Ureter (tissue), 1 donor: ENCODE results near the gene SELENOM. TPM values are rescaled to one million over a fixed set of nuclear protein-coding genes. Genes with fewer than 3 reads are reported as not detected.
"Not testable (repeated sequence)": the region's sequence is repeated elsewhere in the genome, so short reads cannot be mapped to it uniquely, and the experiment has no call there.

ENCODE experiments used
- DNase-seq: peaks from one replicate; pipeline ENCODE4 v3.0.0-alpha.2; 2020; ENCODE audit warnings: low spot score
- total RNA-seq: library from RNA; stranded (reverse); gene quantifications from one replicate; pipeline ENCODE4 v1.2.4, GENCODE V29; 2023
- donor health status: DM: yes; HTN: yes; CAD: no.

Gene SELENOM
- total RNA-seq, 1 donor from 2014 or later = 259 TPM

DNA sequence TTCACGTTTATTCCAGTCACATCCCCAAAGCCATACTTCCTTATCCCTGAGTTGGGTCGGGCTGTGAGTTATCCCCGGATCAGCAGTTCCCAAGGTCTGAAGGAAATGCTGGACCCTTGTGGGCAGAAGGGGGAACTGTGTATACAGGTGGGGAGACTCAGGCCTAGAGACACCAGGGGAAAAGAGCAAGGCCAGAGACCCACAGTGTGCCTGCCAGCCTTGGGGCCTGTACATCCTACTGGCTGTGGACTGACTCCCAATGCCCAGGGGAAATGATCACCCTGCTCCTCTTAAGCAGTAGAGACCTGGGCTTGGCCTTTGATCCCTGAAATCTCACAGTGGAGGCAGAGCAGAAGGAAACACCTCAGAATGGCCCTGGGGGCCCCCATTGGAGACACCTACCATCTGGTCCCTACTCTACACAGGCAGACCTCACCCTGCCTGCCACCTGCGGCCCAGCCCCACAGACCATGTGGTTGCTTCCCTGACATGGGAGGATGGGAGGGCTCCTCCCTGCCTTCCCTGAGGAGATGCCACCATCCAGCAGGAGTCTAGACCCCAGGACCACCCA lies 1.3 kb downstream of the SELENOM start:
- DNase-seq = no peak

DNA sequence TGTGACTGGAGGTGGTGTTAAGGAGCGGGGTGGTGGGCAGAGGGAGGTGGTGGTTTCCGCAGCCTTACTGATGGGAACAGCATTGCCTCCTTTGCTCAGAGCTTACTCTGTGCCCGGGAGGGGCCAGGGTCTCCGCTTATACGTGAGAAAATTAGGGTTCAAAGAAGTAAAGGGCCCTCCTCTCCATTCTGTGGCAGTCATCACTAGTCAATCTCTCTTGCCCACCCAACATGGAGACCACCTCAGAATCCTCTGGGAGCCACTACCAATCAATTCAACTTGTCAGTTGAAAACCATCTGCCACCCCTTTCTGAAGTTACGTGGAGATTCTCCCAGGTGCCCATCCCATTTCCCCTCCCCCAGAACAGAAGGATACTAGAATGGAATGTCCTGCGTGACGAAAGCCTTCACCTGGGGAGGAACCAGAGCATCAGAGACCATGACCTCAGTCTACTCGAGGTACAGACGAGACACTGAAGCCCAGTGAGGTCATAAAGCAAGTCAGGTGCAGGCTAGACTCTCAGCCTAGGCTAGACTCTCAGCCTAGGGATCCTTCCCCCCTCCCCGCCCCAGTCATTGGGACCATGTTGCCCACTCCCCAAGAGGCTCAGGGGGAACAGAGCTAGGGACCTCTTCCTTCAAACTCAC lies 2.0 kb downstream of the SELENOM start:
- DNase-seq = no peak

DNA sequence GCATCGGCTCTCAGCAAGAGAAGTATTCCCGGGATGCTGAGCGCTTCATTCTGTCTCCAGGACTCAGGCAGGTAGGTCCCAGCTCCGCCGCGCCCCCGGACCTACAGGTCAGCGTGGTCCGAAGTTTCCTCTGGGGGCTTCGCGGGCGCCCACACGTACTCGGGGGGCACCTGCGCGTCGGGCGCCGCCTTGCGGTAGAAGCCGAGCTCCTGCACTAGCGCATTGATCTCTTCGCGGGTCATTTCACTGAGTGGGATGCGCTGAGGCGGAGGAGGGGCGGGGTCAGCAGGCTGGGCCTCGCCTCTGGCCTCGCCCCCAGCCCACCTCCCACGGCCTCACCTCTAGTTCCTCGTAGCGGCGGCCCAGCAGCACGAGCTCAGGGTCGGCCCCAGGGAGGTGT lies 2.5 kb downstream of the SELENOM start:
- no peak for DNase-seq

DNA sequence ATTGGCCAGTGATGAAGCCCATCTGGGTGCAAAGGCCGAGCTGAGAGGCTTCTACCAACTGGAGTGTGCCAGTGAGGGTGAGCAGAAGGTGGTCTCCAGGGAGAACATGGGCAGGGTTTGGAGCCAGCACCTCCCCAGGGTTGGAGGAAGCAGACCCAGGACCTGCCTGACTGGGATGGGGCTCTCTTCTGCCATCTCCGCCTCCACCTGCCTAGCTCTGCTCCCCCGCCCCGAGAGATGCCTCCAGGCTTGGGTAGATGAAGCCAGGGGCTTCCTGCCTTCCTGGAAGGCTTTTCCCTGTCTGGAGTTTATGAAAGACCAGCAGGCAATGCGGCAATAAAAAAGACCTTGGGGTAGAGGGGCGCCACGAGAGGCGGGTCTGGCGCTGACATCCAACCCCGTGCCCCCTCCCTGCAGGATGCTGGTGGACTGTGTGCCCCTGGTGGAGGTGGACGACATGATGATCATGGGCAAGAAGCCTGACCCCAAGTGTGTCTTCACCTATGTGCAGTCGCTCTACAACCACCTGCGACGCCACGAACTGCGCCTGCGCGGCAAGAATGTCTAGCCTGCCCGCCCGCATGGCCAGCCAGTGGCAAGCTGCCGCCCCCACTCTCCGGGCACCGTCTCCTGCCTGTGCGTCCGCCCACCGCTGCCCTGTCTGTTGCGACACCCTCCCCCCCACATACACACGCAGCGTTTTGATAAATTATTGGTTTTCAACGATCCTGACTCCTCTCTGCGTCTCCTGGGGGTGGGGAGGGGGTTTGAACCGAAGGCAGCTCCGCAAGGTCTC lies 3.3 kb downstream of the SELENOM start:
- peak; percentile 74 for DNase-seq

DNA sequence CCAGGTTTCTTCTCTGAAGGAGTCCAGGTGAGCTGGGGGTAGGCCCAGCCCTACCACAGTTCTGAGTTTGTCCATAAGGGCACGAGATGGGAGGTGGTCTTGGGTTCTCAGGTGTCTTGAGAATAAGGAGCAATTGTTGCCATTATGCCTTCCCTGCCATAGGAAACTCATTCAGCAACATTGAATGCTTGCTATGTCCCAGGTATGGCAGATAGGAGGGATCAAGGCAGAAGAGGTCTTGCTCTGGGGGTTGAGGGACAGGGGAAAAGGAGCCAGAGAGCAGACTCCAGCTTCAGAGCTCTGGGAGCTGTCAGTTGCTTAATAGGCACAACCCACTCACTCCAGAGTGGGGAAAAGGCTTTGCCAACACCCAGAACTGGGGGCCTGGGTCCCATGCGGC lies 4.3 kb downstream of the SELENOM start:
- no peak for DNase-seq

DNA sequence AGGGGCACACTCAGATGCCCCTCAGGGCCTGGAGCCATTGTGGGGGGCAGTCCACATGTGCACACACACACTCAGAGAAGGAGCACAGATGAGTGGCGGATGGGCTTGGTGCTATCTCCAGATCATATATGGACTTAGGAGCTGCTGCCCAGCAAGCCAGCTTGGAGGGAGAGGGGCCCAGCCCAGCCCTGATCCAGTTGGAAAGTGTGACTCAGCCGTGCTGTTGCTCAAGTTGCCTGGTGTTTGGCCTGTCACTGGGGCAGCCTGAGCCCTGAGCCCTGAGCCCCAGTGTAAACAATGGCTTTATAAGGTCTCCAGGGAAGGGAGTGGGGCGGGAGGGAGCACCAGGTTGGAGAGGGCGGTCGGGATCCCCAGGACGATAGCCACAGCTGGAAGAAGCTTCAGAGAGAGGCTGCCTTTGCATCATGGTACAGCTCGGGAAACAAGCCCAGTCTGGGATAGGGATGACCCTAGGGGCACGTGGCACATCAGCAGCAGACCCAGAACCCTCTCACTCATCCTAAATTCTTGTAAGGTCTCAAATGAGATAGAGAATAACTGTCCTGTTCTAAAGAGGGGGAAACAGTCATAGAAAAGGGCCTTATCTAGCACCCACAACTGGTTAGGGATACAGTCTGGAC lies 4.8 kb downstream of the SELENOM start:
- DNase-seq = peak; percentile 90

DNA sequence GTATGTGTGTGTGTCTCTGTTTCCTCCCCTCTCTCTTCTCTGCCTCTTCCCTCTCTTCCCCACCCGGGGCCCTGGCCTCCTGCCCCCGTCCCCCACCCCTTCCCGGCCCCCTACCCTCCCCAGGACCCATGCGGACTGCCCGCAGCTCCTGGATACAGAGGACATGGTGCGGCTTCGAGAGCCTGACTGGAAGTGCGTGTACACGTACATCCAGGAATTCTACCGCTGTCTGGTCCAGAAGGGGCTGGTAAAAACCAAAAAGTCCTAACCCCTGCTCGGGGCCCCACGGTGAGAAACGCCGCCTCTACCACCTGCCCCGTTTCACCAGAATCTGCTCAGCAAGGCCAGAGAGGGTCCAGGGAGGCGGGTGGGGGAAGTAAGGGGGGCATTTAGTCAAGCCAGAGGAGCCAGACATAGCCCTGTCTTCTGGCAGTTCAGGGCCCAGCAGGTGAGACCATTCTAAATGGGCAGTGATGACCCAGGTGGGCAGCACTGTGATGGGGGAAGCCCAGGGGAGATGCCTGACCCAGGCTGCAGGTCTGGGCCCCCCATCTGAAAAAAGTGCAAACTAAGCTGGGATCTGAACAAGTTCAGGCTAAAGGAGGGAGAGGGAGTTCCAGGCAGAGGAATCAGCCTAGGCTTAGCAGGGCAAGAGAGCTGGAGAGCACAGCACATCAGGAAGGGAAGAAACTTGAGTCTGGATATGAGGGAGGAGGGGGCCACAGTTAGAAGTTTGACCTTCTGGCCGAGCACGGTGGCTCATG lies 6.4 kb downstream of the SELENOM start:
- no peak for DNase-seq

DNA sequence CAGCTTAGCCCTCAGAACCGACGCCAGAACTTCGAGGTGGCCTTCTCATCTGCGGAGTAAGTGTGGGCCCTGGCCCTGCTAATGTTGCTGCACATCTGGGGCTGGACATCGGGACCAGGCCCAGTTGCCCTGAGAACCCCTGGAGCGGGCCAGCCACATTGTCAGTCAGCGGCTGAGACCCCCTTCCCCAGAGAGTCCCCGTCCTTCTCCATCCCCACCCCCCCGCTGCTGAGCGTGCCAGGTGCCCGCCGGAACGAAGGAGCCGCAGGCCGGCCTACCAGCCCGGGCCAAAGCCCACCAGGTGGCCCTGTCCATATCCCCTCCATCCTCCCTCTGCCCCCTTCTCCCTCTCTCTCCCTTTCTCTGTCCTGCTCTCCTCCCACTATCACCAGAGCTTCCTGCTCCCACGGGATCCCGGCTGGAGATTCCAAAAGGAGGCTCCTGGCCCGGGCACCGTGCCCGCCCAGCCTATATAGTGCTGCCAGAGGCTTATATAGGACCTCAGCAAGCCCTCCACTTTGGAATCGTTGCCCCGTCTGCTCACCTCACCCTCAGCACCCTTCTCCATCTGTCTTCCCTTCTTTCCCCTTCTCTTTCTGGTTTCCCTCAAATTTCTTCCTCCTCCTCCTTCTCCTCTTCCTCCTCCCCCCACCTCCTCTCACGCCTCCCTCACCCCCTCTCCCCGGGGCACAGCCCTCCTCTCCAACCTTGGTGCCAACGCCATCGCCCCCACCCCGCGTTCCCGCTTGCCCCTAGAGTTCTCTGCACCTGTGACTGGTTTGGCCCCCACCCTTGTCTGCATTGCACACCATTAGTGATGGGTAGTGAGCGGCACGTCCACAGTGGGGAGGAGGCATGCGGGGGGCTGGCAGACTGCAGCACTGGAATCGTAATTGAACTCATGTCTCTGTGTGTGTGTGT lies 7.3 kb downstream of the SELENOM start:
- no peak for DNase-seq

DNA sequence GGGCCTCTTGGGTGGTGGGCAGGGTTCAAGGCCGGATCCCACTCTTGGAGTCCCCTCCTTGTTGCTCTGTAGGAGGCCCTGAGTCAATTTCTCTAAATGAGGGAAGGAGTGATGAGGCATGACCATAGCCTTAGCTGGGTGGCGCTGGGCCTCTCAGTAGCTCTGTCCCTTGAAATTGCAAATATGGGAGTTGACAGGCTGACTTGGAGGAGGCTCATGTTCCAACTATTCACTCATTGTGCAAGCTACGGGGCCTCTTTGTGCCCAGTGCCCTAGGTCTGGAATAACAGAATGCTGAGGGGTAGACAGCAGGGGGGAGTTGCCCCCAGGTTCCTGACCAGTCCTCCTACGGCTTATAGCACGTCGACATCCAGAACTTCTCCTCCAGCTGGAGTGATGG lies 8.0 kb downstream of the SELENOM start:
- DNase-seq = no peak

DNA sequence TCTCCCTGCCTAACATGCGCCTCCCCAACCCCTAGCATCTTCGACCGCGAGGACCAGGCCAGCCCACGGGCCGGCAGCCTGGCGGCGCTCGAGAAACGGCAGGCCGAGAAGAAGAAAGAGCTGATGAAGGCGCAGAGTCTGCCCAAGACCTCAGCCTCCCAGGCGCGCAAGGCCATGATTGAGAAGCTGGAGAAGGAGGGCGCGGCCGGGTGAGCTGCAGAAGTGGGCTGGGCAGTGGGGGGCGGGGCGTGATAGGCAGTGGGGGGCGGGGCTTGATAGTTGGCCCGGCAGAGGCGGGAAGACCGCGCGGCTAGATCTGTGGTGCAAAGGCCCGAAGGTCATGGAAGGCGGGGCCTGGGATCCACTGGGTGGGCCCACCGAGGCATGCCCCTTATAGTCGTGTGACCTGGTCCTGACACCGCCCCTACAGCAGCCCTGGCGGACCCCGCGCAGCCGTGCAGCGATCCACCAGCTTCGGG lies 8.7 kb downstream of the SELENOM start:
- peak; percentile 53 for DNase-seq

DNA sequence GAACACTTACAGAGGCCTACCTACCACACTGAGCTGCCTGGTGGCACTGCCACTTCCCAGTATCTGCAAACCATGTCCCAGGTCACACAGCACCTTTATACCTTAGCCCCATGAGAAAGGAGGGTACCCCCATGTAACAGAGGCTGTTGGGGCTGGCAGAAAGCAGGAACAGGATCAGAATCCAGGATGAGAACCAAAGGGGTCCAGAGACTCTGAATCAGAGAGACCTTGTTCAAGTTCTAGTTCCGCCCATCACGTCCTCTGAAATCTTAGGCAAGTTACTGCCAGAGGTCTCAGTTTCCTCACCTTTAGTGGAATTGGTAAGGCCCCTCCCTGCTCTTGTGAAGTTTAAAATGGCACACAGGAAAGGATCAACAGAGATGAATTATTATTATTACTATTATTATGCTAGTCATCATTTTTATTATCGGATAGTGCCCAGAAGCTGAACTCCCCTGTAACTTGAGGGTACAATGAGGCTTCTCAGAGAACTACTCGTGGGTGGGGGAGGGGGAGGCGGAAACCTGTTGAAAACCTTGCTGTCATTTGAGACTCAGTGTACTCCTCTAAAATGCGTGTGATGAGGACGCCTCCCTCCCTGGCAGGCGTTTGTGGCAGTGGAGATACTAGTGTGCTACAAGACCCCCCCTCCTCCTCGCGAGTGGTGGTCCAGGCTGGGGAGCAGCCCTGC lies 9.3 kb downstream of the SELENOM start:
- DNase-seq = no peak

DNA sequence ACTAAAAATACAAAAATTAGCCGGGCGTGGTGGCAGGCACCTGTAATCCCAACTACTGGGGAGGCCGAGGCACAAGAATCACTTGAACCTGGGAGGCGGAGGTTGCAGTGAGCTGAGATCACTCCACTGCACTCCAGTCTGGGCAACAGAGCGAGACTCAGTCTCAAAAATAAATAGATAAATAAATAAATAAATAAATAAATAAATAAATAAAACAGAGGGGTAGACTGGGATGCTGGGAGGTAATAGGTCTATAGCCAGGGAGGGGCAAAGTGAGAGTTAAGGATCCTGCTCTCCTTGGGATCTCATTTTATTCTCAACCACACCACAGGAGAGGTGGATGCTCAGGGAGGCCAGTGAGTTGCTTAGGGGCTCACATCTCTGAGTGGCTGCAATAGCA lies 9.8 kb downstream of the SELENOM start:
- not testable (repeated sequence) for DNase-seq

DNA sequence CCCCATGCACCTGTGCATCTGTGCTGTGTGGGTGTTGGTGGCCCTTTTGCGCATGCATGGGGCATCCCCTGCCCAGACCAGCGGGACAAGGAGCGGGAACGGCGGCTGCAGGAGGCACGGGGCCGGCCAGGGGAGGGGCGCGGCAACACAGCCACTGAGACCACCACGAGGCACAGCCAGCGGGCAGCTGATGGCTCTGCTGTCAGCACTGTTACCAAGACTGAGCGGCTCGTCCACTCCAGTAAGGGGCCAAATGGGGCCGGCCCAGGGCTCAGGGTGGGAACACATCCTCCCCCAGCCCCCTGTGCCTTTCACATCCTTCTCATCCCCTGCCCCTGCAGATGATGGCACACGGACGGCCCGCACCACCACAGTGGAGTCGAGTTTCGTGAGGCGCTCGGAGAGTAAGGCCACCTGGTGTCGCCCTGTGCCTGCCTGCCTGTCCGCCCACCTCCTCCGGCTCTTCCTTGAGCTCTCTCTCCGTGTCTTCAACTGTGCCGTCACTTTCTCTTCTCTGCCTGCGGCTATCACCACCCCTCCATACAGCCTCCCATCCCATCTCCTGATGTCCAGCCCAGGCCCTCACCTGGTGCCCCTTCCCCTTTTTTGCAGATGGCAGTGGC lies 10.6 kb downstream of the SELENOM start:
- DNase-seq = peak; percentile 43

DNA sequence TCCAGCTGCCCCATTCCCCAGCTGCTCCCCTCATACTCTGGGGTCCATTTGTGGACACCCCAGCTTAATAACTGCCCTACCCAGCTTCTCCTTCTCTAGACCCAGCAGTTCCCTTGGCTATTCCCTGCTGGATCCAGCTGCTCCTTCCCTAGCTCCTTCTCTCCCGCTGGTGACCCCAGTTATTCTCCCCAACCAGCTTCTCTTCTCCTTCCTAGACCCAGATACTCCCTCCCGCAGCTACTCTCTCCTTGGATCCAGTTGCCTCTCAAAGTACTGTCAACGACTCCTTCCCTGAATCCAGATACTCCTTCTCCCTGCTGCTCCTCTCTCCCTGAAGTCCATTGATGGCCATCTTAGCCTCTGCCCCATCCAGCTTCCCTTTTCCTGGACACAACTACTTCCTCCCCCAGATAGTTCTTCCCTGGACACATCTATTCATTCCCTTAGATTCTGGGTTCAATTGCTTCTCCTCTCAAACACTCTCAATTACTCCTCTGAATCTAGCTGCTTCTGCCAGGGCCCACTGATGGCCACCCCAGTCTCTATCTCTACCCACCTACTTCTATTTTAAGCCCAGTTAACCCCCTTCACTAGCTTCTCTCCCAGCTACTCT lies 11.6 kb downstream of the SELENOM start:
- DNase-seq = no peak

DNA sequence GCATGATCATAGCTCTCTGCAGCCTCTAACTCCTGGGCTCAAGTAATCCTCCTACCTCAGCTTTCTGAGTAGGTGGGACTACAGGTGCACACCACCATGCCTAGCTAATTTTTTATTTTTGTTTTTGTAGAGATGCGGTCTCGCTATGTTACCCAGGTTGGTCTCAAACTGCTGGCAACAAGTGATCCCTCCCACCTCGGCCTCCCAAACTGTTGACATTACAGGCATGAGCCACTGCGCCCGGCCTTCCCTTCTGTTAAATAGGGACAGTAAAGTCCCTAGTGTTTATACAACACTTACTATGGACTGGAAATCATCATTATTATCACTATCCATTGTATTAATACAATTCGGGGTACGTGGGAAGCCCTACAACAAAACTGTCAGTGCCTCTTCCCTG lies 12.6 kb downstream of the SELENOM start:
- DNase-seq = no peak

DNA sequence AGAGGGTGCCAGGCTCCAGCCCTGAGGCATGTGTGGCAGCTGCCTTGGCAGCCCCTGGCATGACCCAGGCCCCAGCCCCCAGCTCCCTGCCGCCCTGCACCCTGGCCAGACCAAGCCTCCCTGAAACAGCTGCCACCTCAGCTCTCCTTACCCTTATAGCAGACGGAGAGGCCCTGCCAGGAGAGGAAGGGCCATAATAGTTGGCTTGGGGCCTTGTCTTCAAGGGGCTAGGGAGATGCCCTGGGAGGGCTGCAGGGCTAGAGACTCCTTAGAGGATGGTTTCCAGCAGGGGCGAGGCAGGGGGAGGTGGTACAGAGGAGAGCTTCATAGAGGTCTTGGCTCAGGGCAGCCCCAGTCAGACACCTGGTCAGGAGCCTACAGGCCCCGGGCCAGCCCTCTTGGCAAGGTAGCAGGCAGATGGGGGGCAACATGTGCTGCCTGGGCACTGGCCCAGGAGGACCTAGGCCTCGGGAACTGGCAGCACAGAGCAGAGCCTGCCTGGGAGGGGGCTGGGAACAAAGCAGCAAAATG lies 13.3 kb downstream of the SELENOM start:
- DNase-seq = peak; percentile 52

DNA sequence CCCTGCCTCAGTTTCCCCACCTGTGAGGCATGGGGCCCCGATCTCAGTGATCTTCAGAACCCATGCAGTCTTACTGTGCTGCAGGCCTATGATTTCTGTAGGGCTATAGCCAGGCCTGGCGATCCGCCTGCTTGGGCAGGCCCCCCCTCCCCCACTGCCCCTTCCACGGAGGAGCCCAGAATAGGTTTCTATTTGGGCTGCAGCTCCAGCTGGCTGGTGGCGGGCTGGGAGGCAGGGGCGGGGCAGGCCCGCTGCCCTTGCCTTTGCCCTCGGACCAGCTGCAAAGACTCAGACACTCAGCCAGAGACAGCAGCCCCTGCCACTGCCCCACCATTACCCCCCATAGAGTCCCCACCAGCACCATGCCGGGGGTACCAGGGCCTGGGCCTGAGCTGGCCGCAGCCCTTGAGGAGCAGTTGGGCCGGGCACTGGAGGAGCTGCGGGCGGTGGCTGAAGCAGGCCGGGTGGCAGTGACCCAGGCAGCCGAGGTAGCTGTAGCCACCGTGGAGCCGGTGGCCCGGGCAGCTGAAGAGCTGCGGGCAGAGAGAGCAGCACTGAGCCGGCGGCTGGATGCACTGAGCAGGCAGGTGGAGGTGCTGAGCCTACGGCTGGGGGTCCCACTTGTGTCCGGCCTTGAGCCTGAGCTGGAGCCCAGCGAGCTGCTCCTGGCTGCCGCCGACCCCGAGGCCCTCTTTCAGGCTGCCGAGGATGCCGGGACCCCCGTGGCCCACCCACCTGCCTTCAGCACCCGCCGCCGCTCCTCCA lies 14.1 kb downstream of the SELENOM start:
- peak; percentile 76 for DNase-seq

DNA sequence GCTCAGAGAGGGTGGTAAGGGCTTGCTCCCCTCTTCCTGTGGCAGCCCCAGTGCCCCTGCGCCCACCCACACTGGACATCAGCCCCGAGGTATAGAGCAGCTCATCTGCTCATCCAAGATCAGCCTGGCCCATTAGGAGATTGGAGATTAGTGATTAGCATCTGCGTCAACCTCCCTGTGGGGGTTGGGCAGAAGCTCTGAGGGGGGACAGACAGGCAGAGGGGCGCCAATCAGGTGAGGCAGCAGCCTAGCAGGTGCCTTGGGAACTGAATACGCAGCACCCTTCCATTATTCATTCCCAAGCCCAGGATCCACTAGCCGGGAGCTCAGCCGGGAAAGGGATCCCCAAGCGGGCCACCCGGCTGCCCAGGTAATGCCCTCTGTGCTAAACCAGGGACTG lies 15.2 kb downstream of the SELENOM start:
- DNase-seq = no peak
